Raji (cell line): Measurements from ENCODE around the gene MRPL55.

ENCODE experiments used
- POLR2A ChIP-seq: IDR thresholded peaks from 2 replicates; pipeline ENCODE4 v1.6.1; 2011; ENCODE audit warnings: low read depth, low read length, control low read depth; ENCODE audit not compliant: insufficient read depth

The MRPL55 gene

DNA sequence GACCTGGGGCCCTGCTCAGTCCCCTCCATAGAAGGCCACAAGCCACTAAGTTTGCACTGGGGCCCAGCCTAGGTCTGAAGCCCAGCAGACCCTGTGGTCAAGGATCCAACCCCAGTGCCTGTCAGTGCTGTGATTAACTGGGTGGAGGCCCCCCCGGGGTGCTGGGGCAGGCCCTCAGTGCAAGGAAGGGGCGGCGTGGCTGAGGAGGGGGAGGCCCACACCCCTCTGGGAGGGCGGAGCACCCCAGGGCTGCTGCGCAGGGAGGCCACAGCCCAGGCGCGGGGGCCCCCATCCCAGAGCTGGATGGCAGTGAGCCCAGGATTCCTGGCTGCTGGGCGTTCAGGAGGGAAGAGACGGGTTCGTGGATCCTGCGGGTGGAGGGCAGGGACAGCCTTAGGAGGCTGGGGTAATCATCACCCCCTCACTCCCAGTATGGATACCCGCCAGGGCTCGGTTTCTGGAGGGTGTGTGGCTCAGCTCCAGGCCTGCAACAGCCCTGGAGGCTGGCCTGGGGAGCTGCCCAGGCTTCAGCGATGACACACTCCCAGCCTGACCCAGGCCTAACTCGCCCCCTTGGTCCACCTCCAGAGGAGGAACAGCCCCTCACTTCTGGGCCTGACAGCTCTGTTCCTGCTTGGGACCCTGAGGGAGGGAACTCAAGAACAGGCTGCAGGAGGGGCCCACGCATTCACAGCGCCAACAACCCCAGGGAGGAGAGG, 41.5 kb upstream of the MRPL55 start:
- no peak for TF ChIP-seq POLR2A

DNA sequence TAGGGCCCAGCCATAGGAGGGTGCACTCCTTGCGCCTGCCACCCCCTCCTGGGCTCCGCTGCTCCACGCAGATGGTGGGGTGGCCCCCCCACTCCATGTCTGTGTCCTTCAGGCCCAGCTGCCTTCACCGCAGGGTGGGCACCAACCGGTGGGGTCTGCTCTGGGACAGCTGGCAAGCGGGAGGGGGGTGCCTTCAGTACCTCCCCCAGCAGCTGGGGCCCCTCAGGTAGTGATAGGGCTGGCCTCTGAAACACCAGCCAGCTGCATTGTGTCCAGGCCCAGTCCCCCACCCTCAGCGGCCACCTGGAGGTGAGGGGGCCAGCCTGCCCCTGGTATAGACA, 41.0 kb upstream of the MRPL55 start:
- TF ChIP-seq POLR2A = no peak

- no peak for TF ChIP-seq POLR2A
Observed at GRCh38 chr1:228149406-228150119, 40.5 kb upstream of the MRPL55 start, which contains the start of gene GJC2. Gene GJC2 (plus strand): TSS chr1:228149930. CDS start chr1:228157759, 7,829 bp downstream.

GRCh38 chr1:228148935-228149405, 39.9 kb upstream of the MRPL55 start:
- no peak for TF ChIP-seq POLR2A

- TF ChIP-seq POLR2A = no peak
Observed at GRCh38 chr1:228148196-228148861, 39.2 kb upstream of the MRPL55 start.

GRCh38 chr1:228147768-228148167, 38.7 kb upstream of the MRPL55 start:
- no peak for TF ChIP-seq POLR2A

- TF ChIP-seq POLR2A = no peak
Observed at GRCh38 chr1:228147151-228147693, 38.1 kb upstream of the MRPL55 start.

- TF ChIP-seq POLR2A = no peak
Observed at GRCh38 chr1:228146417-228147150, 37.5 kb upstream of the MRPL55 start.

DNA sequence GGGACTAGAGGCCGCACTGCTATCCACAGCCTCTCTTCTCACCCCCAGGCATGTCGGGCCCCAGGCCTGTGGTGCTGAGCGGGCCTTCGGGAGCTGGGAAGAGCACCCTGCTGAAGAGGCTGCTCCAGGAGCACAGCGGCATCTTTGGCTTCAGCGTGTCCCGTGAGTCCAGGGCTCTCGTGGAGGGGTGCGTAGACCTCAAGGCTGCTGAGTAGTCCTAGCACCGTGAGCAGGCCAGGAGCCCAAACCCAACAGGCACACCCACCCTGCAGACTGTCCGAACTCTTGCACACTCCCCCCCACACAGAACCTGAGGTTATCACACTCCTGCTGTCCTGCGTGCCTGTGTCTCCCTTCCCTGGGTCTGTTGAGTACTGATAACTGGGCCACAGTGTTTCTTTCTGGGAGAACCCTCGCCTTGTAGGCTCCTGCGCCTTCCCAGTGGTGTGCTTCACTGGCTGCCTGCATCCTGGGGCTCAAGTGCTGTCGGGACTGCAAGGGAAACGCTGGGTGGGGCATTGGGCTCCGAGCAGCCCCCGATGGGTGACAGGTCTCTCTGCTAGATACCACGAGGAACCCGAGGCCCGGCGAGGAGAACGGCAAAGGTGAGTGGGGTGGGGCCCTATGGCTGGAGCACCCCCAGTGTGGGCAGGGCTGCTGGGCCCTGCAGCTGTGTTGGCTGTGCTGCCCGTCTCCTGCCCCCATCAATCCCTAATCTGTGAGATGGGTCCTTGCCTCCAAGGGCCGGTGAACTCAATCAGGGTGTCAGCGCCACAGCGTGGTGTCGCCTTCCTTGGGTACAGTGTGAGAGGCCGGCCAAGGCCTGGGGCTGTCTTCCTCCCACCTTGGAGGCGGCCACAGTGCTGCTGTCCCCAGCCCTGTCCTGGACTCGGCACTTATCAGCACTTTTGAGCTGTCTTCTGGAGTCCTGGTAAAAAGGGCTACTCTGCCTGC, 36.6 kb upstream of the MRPL55 start:
- TF ChIP-seq POLR2A = no peak

- no peak for TF ChIP-seq POLR2A
Observed at GRCh38 chr1:228144993-228145343, 35.9 kb upstream of the MRPL55 start.

DNA sequence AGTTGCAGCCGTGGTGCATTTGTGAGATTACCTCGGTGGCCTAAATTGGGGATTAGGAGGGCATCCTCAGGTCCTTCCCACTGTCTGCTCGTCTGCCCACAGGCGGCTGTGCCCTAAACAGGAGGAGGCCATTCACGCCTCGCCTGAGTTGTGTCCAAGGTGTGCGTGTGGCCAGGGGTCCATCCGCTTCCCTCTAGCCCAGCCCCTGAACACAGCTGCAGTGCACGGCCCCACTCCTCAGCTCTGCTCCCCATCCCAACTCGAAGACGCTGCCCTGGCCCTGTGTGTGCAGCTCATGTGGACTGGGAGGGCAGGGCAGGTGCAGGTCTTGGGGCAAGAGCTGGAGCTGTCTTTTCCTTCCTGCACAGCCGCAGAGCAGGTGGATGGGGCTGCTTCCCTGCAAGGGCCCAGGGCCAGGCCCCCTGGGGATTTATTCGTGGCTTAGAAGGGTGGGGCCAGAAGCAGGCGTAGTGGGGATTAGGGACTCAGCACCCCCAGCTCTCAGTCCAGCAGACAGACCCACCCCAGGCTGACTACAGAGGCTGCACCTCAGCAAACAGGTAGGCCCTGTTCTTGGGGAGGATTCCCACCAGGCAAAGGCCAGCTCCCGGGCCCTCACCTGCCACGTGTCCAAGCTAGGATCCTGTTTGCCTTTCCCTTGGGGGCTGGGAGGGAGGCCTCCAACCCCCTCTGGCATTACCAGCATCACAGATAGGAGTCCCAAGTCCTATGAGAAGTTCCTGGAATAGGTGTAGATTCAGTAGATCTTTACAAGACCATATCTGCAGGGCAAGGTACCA, 35.3 kb upstream of the MRPL55 start:
- no peak for TF ChIP-seq POLR2A

- TF ChIP-seq POLR2A = no peak
Observed at GRCh38 chr1:228143480-228144192, 34.5 kb upstream of the MRPL55 start.
